Measurements from ENCODE around the gene NLRP3. TPM values are rescaled to one million over a fixed set of nuclear protein-coding genes. Genes with fewer than 3 reads are reported as not detected.

The NLRP3 gene
- total and polyA plus RNA-seq, 9 of the 15 experiments (the other 6 are each of a cell fraction or from before 2014, with no cell fraction given) = not detected

DNA sequence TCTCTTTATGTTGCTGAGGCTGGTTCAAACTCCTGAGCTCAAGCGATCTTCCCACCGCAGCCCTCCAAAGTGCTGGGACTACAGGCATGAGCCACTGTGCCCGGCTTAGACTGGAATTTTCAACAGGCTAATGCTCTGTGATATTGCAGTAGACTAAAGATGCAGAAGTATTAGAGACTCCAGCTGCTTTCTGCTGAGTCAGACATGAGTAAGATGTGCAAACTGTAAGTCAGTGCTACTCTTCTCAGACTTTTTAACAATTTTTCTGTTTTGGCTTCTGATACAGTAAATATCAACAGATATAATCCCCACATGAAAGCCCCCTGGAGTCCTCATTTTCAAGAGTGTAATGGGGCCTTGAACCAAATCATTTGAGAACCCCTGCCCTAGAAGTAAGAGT is 29.3 kb upstream of the NLRP3 start (continued):
- TF ChIP-seq ZKSCAN1 (IDR thresholded peaks at IDR 0.05; ENCODE audit: low read depth, low read length) = no peak
- TF ChIP-seq, protein P1, sequence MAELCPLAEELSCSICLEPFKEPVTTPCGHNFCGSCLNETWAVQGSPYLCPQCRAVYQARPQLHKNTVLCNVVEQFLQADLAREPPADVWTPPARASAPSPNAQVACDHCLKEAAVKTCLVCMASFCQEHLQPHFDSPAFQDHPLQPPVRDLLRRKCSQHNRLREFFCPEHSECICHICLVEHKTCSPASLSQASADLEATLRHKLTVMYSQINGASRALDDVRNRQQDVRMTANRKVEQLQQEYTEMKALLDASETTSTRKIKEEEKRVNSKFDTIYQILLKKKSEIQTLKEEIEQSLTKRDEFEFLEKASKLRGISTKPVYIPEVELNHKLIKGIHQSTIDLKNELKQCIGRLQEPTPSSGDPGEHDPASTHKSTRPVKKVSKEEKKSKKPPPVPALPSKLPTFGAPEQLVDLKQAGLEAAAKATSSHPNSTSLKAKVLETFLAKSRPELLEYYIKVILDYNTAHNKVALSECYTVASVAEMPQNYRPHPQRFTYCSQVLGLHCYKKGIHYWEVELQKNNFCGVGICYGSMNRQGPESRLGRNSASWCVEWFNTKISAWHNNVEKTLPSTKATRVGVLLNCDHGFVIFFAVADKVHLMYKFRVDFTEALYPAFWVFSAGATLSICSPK (IDR thresholded peaks at IDR 0.05; ENCODE audit: borderline replicate concordance) = no peak
- TF ChIP-seq ZNF212 (CRISPR knock-in tag; IDR thresholded peaks at IDR 0.05) = no peak
- TF ChIP-seq CTBP1 (IDR thresholded peaks at IDR 0.05; ENCODE audit: borderline replicate concordance) = 0 out of 2 replicates have a peak, but pooled peaks have one; percentile 15
- peak; percentile 96 for TF ChIP-seq MAFG (tag; conservative IDR thresholded peaks at IDR 0.05)

DNA sequence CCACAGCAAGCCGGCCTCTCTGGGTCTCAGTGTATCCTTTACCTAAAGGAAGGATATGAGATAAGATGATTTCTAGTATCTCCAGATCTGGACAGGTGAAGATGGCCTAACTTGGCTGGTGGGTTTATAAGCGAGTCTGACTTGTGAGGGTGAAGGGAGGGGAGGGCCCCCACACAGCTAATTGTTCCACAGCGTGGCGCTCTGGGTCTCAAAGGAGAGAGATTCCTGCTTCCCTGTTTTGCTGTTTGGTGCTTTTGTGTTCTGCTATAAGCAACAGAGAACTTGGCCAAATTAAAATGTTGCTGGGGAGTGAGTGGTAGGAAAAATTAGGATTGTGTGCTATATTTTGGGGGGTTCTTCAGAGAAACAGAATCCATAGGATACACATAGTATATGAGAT is 28.9 kb upstream of the NLRP3 start:
- ATAC-seq (no peak), DNase-seq (ENCODE audit: extremely low read depth in 1 of 4, low spot score in 3 of 4) (no peak), FAIRE-seq (no peak)
- Histone ChIP-seq H3K4me3 (no peak overlapping the region), H3K36me3 (ENCODE audit: control insufficient read depth, insufficient read depth, low read length) (no peaks in the 10 kb centered on the region), H3K9me1 (ENCODE audit: control insufficient read depth, insufficient read depth, low read length) (no peaks in the 10 kb centered on the region), H3K9me3 (replicated peaks; ENCODE audit: control insufficient read depth, insufficient read depth, low read depth, low read length) (no peaks in the 10 kb centered on the region), H3K27ac (ENCODE audit: extremely low read depth, low read depth, low read length) (no peak overlapping the region), H3K4me1 (replicated peaks in 1 of 2; ENCODE audit: control insufficient read depth in 2 of 2, insufficient read depth in 2 of 2, low read length in 2 of 2) (peaks cover 0 to 5% of the 10 kb centered on the region in 2 experiments; a peak in 2 of 5 replicates), H4K20me1 (replicated peaks; ENCODE audit: control insufficient read depth, insufficient read depth, low read length) (no peaks in the 10 kb centered on the region), H3K27me3 (ENCODE audit: control insufficient read depth in 2 of 2, insufficient read depth in 2 of 2, low read length in 2 of 2) (peaks cover 0 to 5% of the 10 kb centered on the region in 2 experiments; a peak in 1 of 5 replicates), H3K79me2 (ENCODE audit: control insufficient read depth, insufficient read depth, low read length) (no peaks in the 10 kb centered on the region), H3K4me2 (ENCODE audit: insufficient read depth, low read length) (no peak overlapping the region), H2AFZ (ENCODE audit: low read depth, low read length) (no peak overlapping the region), H3K9ac (ENCODE audit: insufficient read depth in 1 of 2, low read depth in 2 of 2, low read length in 2 of 2) (no peak overlapping the region; a peak in 1 of 4 replicates)
- ChIA-PET CTCF (ENCODE audit: low intra/inter-chr PET ratio) (interaction anchor here (0.6 kb wide), 1 partner anchor 1017 kb away, joined by 3 read pairs; no protein-coding TSS in a partner anchor), POLR2A (interaction anchor here (0.7 to 1.0 kb wide), 2 partner anchors 25 to 262 kb away, joined by 3 to 4 read pairs; no protein-coding TSS in a partner anchor)
- no peak for TF ChIP-seq BRD4 (IDR thresholded peaks at IDR 0.05)
- TF ChIP-seq, protein P2, sequence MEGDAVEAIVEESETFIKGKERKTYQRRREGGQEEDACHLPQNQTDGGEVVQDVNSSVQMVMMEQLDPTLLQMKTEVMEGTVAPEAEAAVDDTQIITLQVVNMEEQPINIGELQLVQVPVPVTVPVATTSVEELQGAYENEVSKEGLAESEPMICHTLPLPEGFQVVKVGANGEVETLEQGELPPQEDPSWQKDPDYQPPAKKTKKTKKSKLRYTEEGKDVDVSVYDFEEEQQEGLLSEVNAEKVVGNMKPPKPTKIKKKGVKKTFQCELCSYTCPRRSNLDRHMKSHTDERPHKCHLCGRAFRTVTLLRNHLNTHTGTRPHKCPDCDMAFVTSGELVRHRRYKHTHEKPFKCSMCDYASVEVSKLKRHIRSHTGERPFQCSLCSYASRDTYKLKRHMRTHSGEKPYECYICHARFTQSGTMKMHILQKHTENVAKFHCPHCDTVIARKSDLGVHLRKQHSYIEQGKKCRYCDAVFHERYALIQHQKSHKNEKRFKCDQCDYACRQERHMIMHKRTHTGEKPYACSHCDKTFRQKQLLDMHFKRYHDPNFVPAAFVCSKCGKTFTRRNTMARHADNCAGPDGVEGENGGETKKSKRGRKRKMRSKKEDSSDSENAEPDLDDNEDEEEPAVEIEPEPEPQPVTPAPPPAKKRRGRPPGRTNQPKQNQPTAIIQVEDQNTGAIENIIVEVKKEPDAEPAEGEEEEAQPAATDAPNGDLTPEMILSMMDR (IDR thresholded peaks at IDR 0.05 in 2 of 3, conservative IDR thresholded peaks at IDR 0.05 in 1 of 3; ENCODE audit: insufficient read depth in 2 of 3, low read depth in 1 of 3, low read length in 3 of 3) = 0 out of 6 replicates have a peak, but pooled peaks of 2 of the 3 experiments have one; percentile 3 to 15
- TF ChIP-seq, protein P3, sequence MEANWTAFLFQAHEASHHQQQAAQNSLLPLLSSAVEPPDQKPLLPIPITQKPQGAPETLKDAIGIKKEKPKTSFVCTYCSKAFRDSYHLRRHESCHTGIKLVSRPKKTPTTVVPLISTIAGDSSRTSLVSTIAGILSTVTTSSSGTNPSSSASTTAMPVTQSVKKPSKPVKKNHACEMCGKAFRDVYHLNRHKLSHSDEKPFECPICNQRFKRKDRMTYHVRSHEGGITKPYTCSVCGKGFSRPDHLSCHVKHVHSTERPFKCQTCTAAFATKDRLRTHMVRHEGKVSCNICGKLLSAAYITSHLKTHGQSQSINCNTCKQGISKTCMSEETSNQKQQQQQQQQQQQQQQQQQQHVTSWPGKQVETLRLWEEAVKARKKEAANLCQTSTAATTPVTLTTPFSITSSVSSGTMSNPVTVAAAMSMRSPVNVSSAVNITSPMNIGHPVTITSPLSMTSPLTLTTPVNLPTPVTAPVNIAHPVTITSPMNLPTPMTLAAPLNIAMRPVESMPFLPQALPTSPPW (CRISPR knock-in tag; IDR thresholded peaks at IDR 0.05) = peak; percentile 38
- in situ Hi-C loops (cut with MboI) (no loop called here), intact Hi-C loops (cut with micrococcal nuclease) (no loop called here)
- 14% methylated on average over 4 of the region's 4 CpGs for WGBS (ENCODE audit: insufficient coverage, low coverage, missing lambda C conversion rate)
- BruUV-seq (replicated peaks) = no TSS peak

Data from K562 (cell line).